Dedifferentiated amniotic fluid mesenchymal stem cell (primary cell): ENCODE data around the gene MYEOV.

Experiments used
- DNase-seq: peaks from one replicate; pipeline ENCODE4 v3.0.0-alpha.2; 2016; ENCODE audit errors: extremely low spot score

Gene MYEOV

GRCh38 chr11:69316956-69317355, 23.0 kb downstream of the MYEOV start:
- no peak for DNase-seq

- no peak for DNase-seq
Observed at GRCh38 chr11:69317401-69318092, 23.6 kb downstream of the MYEOV start.

GRCh38 chr11:69318093-69318420, 24.1 kb downstream of the MYEOV start:
- no peak for DNase-seq

GRCh38 chr11:69319255-69320106, 25.5 kb downstream of the MYEOV start:
- no peak for DNase-seq

- no peak for DNase-seq
Observed at GRCh38 chr11:69320326-69320725, 26.4 kb downstream of the MYEOV start.

GRCh38 chr11:69320756-69321741, 27.1 kb downstream of the MYEOV start:
- DNase-seq, result no peak

- DNase-seq, result peak; percentile 69
Observed at GRCh38 chr11:69321877-69322361, 28.0 kb downstream of the MYEOV start.

- no peak for DNase-seq
Observed at GRCh38 chr11:69325446-69325845, 31.5 kb downstream of the MYEOV start.

GRCh38 chr11:69326622-69327219, 32.8 kb downstream of the MYEOV start:
- DNase-seq, result no peak

- DNase-seq, result no peak
Observed at GRCh38 chr11:69327741-69328191, 33.8 kb downstream of the MYEOV start.

- no peak for DNase-seq
Observed at GRCh38 chr11:69328231-69328630, 34.3 kb downstream of the MYEOV start.

- no peak for DNase-seq
Observed at GRCh38 chr11:69329581-69329980, 35.6 kb downstream of the MYEOV start.

GRCh38 chr11:69330330-69330729, 36.4 kb downstream of the MYEOV start:
- no peak for DNase-seq

- DNase-seq, result no peak
Observed at GRCh38 chr11:69333149-69333710, 39.3 kb downstream of the MYEOV start.

GRCh38 chr11:69333879-69334278, 39.9 kb downstream of the MYEOV start:
- DNase-seq, result no peak

- no peak for DNase-seq
Observed at GRCh38 chr11:69335007-69335780, 41.2 kb downstream of the MYEOV start.

GRCh38 chr11:69335781-69336405, 41.9 kb downstream of the MYEOV start:
- no peak for DNase-seq

- DNase-seq, result no peak
Observed at GRCh38 chr11:69337211-69337721, 43.3 kb downstream of the MYEOV start.

- no peak for DNase-seq
Observed at GRCh38 chr11:69339041-69339733, 45.2 kb downstream of the MYEOV start.
